GM12878 (cell line): ENCODE results near the gene SAMD3. TPM values are rescaled to one million over a fixed set of nuclear protein-coding genes. Genes with fewer than 3 reads are reported as not detected.

Experiments
- ATAC-seq: fragments of 200-7000 bp; cut with Tn5 transposase; 3 replicates; pipeline ENCODE4 v1.9.1; 2020; ENCODE audit warnings: mild to moderate bottlenecking, moderate library complexity
- BruUV-seq: library from RNA; stranded (reverse); fragments of 400-500 nt; replicated peaks from 2 replicates; lab custom pipeline; 2021; lab: Mats Ljungman, UMichigan
- CTCF ChIA-PET: fragments of 300-600 bp; sonication (Branson Sonifier 250); formaldehyde crosslinking; extraction: SDS; loops from one replicate; lab custom pipeline; 2021; ENCODE audit warnings: inconsistent platforms; lab: Yijun Ruan, JAX
- POLR2A ChIA-PET: fragments of 350-600 bp; formaldehyde crosslinking; extraction: SDS; loops from one replicate; lab custom pipeline; 2021; ENCODE audit warnings: inconsistent platforms; lab: Charles Lee
- RAD21 ChIA-PET: fragments of 300-600 bp; sonication (Branson Sonifier 250); formaldehyde crosslinking; loops from one replicate; lab custom pipeline; 2023; ENCODE audit warnings: antibody characterized with exemption; ENCODE audit not compliant: unreplicated experiment; lab: Charles Lee
- SMC1A ChIA-PET: fragments of 300-600 bp; sonication (Branson Sonifier 250); formaldehyde crosslinking; loops from one replicate; lab custom pipeline; 2023; ENCODE audit not compliant: unreplicated experiment, uncharacterized antibody; lab: Charles Lee
- DNase-seq: peaks from one replicate; pipeline ENCODE4 v3.0.0-alpha.2; 2011; ENCODE audit warnings: low read depth, low spot score
- FAIRE-seq: peaks from 3 replicates; lab custom pipeline; 2011; peaks lifted over from hg19 to GRCh38; lab: Jason Lieb, UNC
- H2AFZ ChIP-seq: 2 replicates; pipeline ENCODE4 v1.6.0; 2011; ENCODE audit warnings: low read depth, low read length, control low read depth; ENCODE audit not compliant: control insufficient read depth
- H3K27ac ChIP-seq: 2 replicates; pipeline ENCODE4 v1.5.1; 2011; ENCODE audit warnings: control low read depth; ENCODE audit not compliant: control insufficient read depth, insufficient read depth
- H3K27me3 ChIP-seq, 2 experiments: replicated peaks in 1 of 2; 2 replicates each; pipeline versions ENCODE4 v1.6.0 to v1.6.1; 2011; ENCODE audit warnings: low read length in 1 of 2; ENCODE audit not compliant: control insufficient read depth in 2 of 2, insufficient read depth in 2 of 2
- H3K36me3 ChIP-seq, 2 experiments: 2 replicates each; pipeline ENCODE4 v1.5.1; 2011; ENCODE audit warnings: low read length in 1 of 2; ENCODE audit not compliant: control insufficient read depth in 2 of 2, insufficient read depth in 2 of 2
- H3K4me1 ChIP-seq: 2 replicates; pipeline ENCODE4 v1.6.1; 2011; ENCODE audit warnings: mild to moderate bottlenecking, low read length, moderate library complexity, mixed read lengths; ENCODE audit not compliant: control insufficient read depth, insufficient read depth
- H3K4me2 ChIP-seq: 2 replicates; pipeline ENCODE4 v1.6.0; 2011; ENCODE audit warnings: control low read depth; ENCODE audit not compliant: control insufficient read depth, insufficient read depth
- H3K4me3 ChIP-seq: fragments of 200-600 bp; sonication (generic); 2 replicates; pipeline ENCODE4 v1.5.1; 2016
- H3K79me2 ChIP-seq: 2 replicates; pipeline ENCODE4 v1.6.0; 2011; ENCODE audit warnings: low read length; ENCODE audit not compliant: control insufficient read depth, insufficient read depth
- H3K9ac ChIP-seq: 2 replicates; pipeline ENCODE4 v1.8.0; 2011; ENCODE audit warnings: low read length, control low read depth, mixed read lengths; ENCODE audit not compliant: control insufficient read depth, insufficient read depth
- H3K9me3 ChIP-seq: replicated peaks from 3 replicates; pipeline ENCODE4 v1.5.1; 2011; ENCODE audit warnings: mild to moderate bottlenecking, low read length; ENCODE audit not compliant: control insufficient read depth, insufficient read depth
- H4K20me1 ChIP-seq: 2 replicates; pipeline ENCODE4 v1.6.0; 2011; ENCODE audit not compliant: control insufficient read depth, insufficient read depth
- GABPA ChIP-seq: IDR thresholded peaks from 2 replicates; pipeline ENCODE4 v1.6.1; 2014; ENCODE audit warnings: antibody characterized with exemption, low read depth, mild to moderate bottlenecking, inconsistent platforms
- HDAC6 ChIP-seq: fragments of 200-600 bp; sonication (generic); IDR thresholded peaks from one replicate; pipeline ENCODE4 v1.8.0; 2017; ENCODE audit warnings: antibody characterized with exemption; ENCODE audit not compliant: unreplicated experiment
- NFYA ChIP-seq: IDR thresholded peaks from 2 replicates; pipeline ENCODE4 v1.6.1; 2011; ENCODE audit warnings: low read depth, mild to moderate bottlenecking, low read length, improper control_type of control experiment, borderline replicate concordance
- NFYB ChIP-seq: IDR thresholded peaks from 2 replicates; pipeline ENCODE4 v1.6.1; 2011; ENCODE audit warnings: low read depth, mild to moderate bottlenecking, low read length, improper control_type of control experiment, moderate library complexity; ENCODE audit not compliant: insufficient read depth
- NR2C1 ChIP-seq: fragments of 450-650 bp; IDR thresholded peaks from 2 replicates; pipeline ENCODE4 v1.6.1; 2017; ENCODE audit warnings: antibody characterized with exemption, mild to moderate bottlenecking, moderate library complexity
- NRF1 ChIP-seq: conservative IDR thresholded peaks from 2 replicates; pipeline ENCODE4 v1.6.1; 2011; ENCODE audit warnings: mild to moderate bottlenecking, low read depth, low read length, improper control_type of control experiment
- POLR2A ChIP-seq: IDR thresholded peaks from 2 replicates; pipeline ENCODE4 v1.6.1; 2011; ENCODE audit warnings: low read depth, mild to moderate bottlenecking, low read length
- POU2F2 ChIP-seq: IDR thresholded peaks from 3 replicates; pipeline ENCODE4 v1.6.1; 2011; ENCODE audit warnings: low read depth, mild to moderate bottlenecking, low read length, borderline replicate concordance
- RCOR1 ChIP-seq: conservative IDR thresholded peaks from 2 replicates; pipeline ENCODE4 v1.6.1; 2012; ENCODE audit warnings: low read depth, low read length, improper control_type of control experiment
- SUZ12 ChIP-seq: fragments of 200-600 bp; sonication (generic); IDR thresholded peaks from one replicate; pipeline ENCODE4 v1.6.1; 2018; ENCODE audit warnings: antibody characterized with exemption, mild to moderate bottlenecking; ENCODE audit not compliant: unreplicated experiment
- TCF12 ChIP-seq: IDR thresholded peaks from 2 replicates; pipeline ENCODE4 v1.6.1; 2011; ENCODE audit warnings: low read depth, mild to moderate bottlenecking, low read length
- TCF7 ChIP-seq: IDR thresholded peaks from 2 replicates; pipeline ENCODE4 v1.6.1; 2014; ENCODE audit warnings: antibody characterized with exemption, borderline replicate concordance
- YBX1 ChIP-seq: fragments of 450-650 bp; IDR thresholded peaks from 2 replicates; pipeline ENCODE4 v1.6.1; 2016; ENCODE audit warnings: antibody characterized with exemption
- ZNF384 ChIP-seq: IDR thresholded peaks from 2 replicates; pipeline ENCODE4 v1.6.1; 2012; ENCODE audit warnings: low read depth, mild to moderate bottlenecking, low read length, improper control_type of control experiment, borderline replicate concordance
- ZZZ3 ChIP-seq: IDR thresholded peaks from 2 replicates; pipeline ENCODE4 v1.6.1; 2011; ENCODE audit warnings: low read depth; ENCODE audit not compliant: control insufficient read depth, insufficient read length
- WGBS: methylation state at CpG from one replicate; pipeline ENCODE4 v1.1.6; 2016; ENCODE audit warnings: low lambda C conversion rate; ENCODE audit not compliant: insufficient replicate concordance, insufficient coverage; ENCODE audit errors: missing lambda C conversion rate; 5-methylcytosine and 5-hydroxymethylcytosine counted together
- in situ Hi-C: fragments of 300-500 bp; cut with MboI; formaldehyde crosslinking; loops from 9 replicates; pipeline ENCODE4 v1.14.3; 2018; ENCODE audit warnings: mixed read lengths
- intact Hi-C: fragments of 100-400 bp; cut with micrococcal nuclease; formaldehyde crosslinking; loops from one replicate; pipeline ENCODE4 v1.14.2; 2022; ENCODE audit not compliant: unreplicated experiment
- polyA plus RNA-seq, 11 experiments: library from polyadenylated mRNA; depleted of rRNA in 4 of 11; unstranded in 6 of 11; stranded (reverse) in 5 of 11; fragments of >200 nt; fragmentation: Nextera tagmentation in 4 of 11; fragmentation: Illumina TruSeq in 1 of 11; extraction: Ambion mirVana in 4 of 11; extraction: Trizol in 1 of 11; gene quantifications; 1 replicate in 1 of 11; 2 replicates in 10 of 11; pipeline versions ENCODE4 v1.2.1 to v1.2.3, GENCODE V29; 2011 to 2016; ENCODE audit warnings: inconsistent platforms in 2 of 11, missing spikeins in 2 of 11, low read depth in 1 of 11
- total RNA-seq, 4 experiments: library from RNA; depleted of rRNA in 3 of 4; stranded (reverse); fragments of >200 nt in 3 of 4; fragmentation: Illumina TruSeq in 1 of 4; extraction: Trizol in 1 of 4; gene quantifications; 2 replicates each; pipeline versions ENCODE4 v1.2.1 to v1.2.3, GENCODE V29; 2013 to 2021

Gene SAMD3
- total and polyA plus RNA-seq, 10 of the 15 experiments (the other 5 are each of a cell fraction or from before 2014, with no cell fraction given), result 0.04 to 2.3 (median 0.39) TPM; not detected in 2

GRCh38 chr6:130190701-130191690 lies 31.8 kb downstream of the SAMD3 start:
- TF ChIP-seq ZNF384 (no peak), HDAC6 (no peak)
- TF ChIP-seq, all 136 proteins: peak for 0
- no peak overlapping the region for H3K4me2 ChIP-seq
- CTCF ChIA-PET, result no interaction called here

GRCh38 chr6:130189531-130190397 lies 33.0 kb downstream of the SAMD3 start:
- Histone ChIP-seq H3K27me3 (no peaks in the 10 kb centered on the region; a peak in 1 of 4 replicates), H3K27ac (no peak overlapping the region), H3K9me3 (no peaks in the 10 kb centered on the region), H3K4me2 (no peak overlapping the region), H3K79me2 (no peaks in the 10 kb centered on the region), H3K9ac (no peak overlapping the region), H4K20me1 (no peaks in the 10 kb centered on the region), H3K36me3 (no peaks in the 10 kb centered on the region), H3K4me1 (no peaks in the 10 kb centered on the region), H3K4me3 (no peak overlapping the region)
- CTCF ChIA-PET, result no interaction called here
- no peak for FAIRE-seq
- RAD21 ChIA-PET, result no interaction called here
- in situ Hi-C loops, result no loop called here
- SMC1A ChIA-PET, result interaction anchor here (1.0 kb wide), 1 partner anchor 25 kb away, joined by 3 read pairs; no protein-coding TSS in a partner anchor
- no peak for ATAC-seq
- no TSS peak for BruUV-seq
- TF ChIP-seq ZZZ3 (no peak), NFYA (no peak), NRF1 (no peak), TCF7 (no peak), POU2F2 (no peak), TCF12 (no peak), NFYB (no peak), POLR2A (no peak), RCOR1 (no peak), NR2C1 (no peak), YBX1 (no peak), GABPA (no peak), SUZ12 (no peak)
- TF ChIP-seq, all 136 proteins: peak for 0
- intact Hi-C loops, result no loop called here
- DNase-seq, result no peak
- WGBS, result 86% methylated on average over 8 of the region's 8 CpGs
- POLR2A ChIA-PET, result no interaction called here
- no peak overlapping the region for H2AFZ ChIP-seq

More at GRCh38 chr6:130190701-130191690, 31.8 kb downstream of the SAMD3 start:
- H3K4me3 ChIP-seq, result no peak overlapping the region
- DNase-seq (no peak), FAIRE-seq (no peak), ATAC-seq (no peak)
- intact Hi-C loops (no loop called here), in situ Hi-C loops (no loop called here)
- 58% methylated on average over 8 of the region's 8 CpGs for whole genome bisulfite sequencing
- no peak overlapping the region for H3K9ac ChIP-seq
- no peak overlapping the region for H2AFZ ChIP-seq
- no peaks in the 10 kb centered on the region; a peak in 1 of 4 replicates for H3K27me3 ChIP-seq
- SMC1A ChIA-PET, result interaction anchor here (0.6 to 1.0 kb wide), 4 partner anchors 11 to 1729 kb away, joined by 3 to 4 read pairs (median 3); no protein-coding TSS in a partner anchor
- H3K9me3 ChIP-seq, result no peaks in the 10 kb centered on the region
- no peaks in the 10 kb centered on the region for H3K4me1 ChIP-seq
- no peak overlapping the region for H3K27ac ChIP-seq
- H4K20me1 ChIP-seq, result no peaks in the 10 kb centered on the region
- no peaks in the 10 kb centered on the region for H3K36me3 ChIP-seq
- H3K79me2 ChIP-seq, result no peaks in the 10 kb centered on the region
- POLR2A ChIA-PET, result interaction anchor here (0.6 kb wide), 1 partner anchor 712 kb away, joined by 4 read pairs; no protein-coding TSS in a partner anchor
- no TSS peak for BruUV-seq
- RAD21 ChIA-PET, result no interaction called here
